HepG2 (cell line): ENCODE results near the gene HYAL2. TPM values are rescaled to one million over a fixed set of nuclear protein-coding genes. Genes with fewer than 3 reads are reported as not detected.
A peak's percentile ranks its signal among the peaks of the same experiment; 100 is the strongest.

ENCODE experiments used
- CBX1 ChIP-seq: IDR thresholded peaks from one replicate; pipeline ENCODE4 v1.6.1; 2016; ENCODE audit warnings: antibody characterized with exemption, low read depth
- CBX5 ChIP-seq: sonication (generic); formaldehyde crosslinking; IDR thresholded peaks from 2 replicates; pipeline ENCODE4 v1.4.0; 2020; ENCODE audit warnings: missing genetic modification reagents, borderline replicate concordance
- CCDC6 ChIP-seq: sonication (generic); formaldehyde crosslinking; IDR thresholded peaks from 2 replicates; pipeline ENCODE4 v1.8.1; 2022; ENCODE audit warnings: mild to moderate bottlenecking, missing genetic modification reagents, moderate library complexity
- CENPBD1 ChIP-seq: sonication (generic); formaldehyde crosslinking; IDR thresholded peaks from 2 replicates; pipeline ENCODE4 v1.8.0; 2022; ENCODE audit warnings: missing genetic modification reagents, low read depth, mild to moderate bottlenecking, borderline replicate concordance
- DDIT3 ChIP-seq: sonication (generic); formaldehyde crosslinking; IDR thresholded peaks from 2 replicates; pipeline ENCODE4 v1.4.0; 2020; ENCODE audit warnings: mild to moderate bottlenecking, missing genetic modification reagents
- DRAP1 ChIP-seq: IDR thresholded peaks from 2 replicates; pipeline ENCODE4 v1.6.1; 2016; ENCODE audit warnings: missing genetic modification reagents, missing compliant biosample characterization
- GLI4 ChIP-seq: sonication (generic); formaldehyde crosslinking; IDR thresholded peaks from 2 replicates; pipeline ENCODE4 v1.5.1; 2020; ENCODE audit warnings: missing genetic modification reagents, mild to moderate bottlenecking, moderate library complexity, borderline replicate concordance
- NFIC ChIP-seq: IDR thresholded peaks from 2 replicates; pipeline ENCODE4 v1.6.1; 2012; ENCODE audit warnings: mild to moderate bottlenecking, low read length, inconsistent platforms
- PBX2 ChIP-seq: IDR thresholded peaks from 2 replicates; pipeline ENCODE4 v1.6.1; 2016; ENCODE audit warnings: control low read depth
- PLRG1 ChIP-seq: fragments of 450-650 bp; conservative IDR thresholded peaks from 2 replicates; pipeline ENCODE4 v1.6.1; 2016
- RCOR2 ChIP-seq: IDR thresholded peaks from 2 replicates; pipeline ENCODE4 v1.6.1; 2016; ENCODE audit warnings: missing biosample characterization, missing genetic modification reagents
- REXO4 ChIP-seq: sonication (generic); formaldehyde crosslinking; IDR thresholded peaks from 2 replicates; pipeline ENCODE4 v1.8.0; 2022; ENCODE audit warnings: missing genetic modification reagents, mild to moderate bottlenecking, borderline replicate concordance
- SIN3A ChIP-seq: IDR thresholded peaks from 2 replicates; pipeline ENCODE4 v1.6.1; 2011; ENCODE audit warnings: low read depth, mild to moderate bottlenecking, control low read depth, low read length, borderline replicate concordance
- SNAPC2 ChIP-seq: sonication (generic); formaldehyde crosslinking; IDR thresholded peaks from 2 replicates; pipeline ENCODE4 v1.8.1; 2022; ENCODE audit warnings: mild to moderate bottlenecking, missing genetic modification reagents
- TEAD2 ChIP-seq: sonication (generic); formaldehyde crosslinking; IDR thresholded peaks from 2 replicates; pipeline ENCODE4 v1.9.0; 2021; ENCODE audit warnings: missing genetic modification reagents
- TFE3 ChIP-seq: IDR thresholded peaks from 2 replicates; pipeline ENCODE4 v1.6.1; 2016
- TRAFD1 ChIP-seq: sonication (generic); formaldehyde crosslinking; IDR thresholded peaks from 2 replicates; pipeline ENCODE4 v1.5.1; 2020; ENCODE audit warnings: missing genetic modification reagents, mild to moderate bottlenecking, borderline replicate concordance
- TRIM24 ChIP-seq: sonication (generic); formaldehyde crosslinking; IDR thresholded peaks from 2 replicates; pipeline ENCODE4 v1.8.0; 2022; ENCODE audit warnings: mild to moderate bottlenecking, missing genetic modification reagents
- ZNF20 ChIP-seq: sonication (generic); formaldehyde crosslinking; IDR thresholded peaks from 2 replicates; pipeline ENCODE4 v1.4.0; 2020; ENCODE audit warnings: mild to moderate bottlenecking, moderate library complexity, missing genetic modification reagents
- ZNF260 ChIP-seq: sonication (generic); formaldehyde crosslinking; IDR thresholded peaks from 2 replicates; pipeline ENCODE4 v1.4.0; 2020; ENCODE audit warnings: missing genetic modification reagents, low read depth, mild to moderate bottlenecking, borderline replicate concordance
- ZNF543 ChIP-seq: sonication (generic); formaldehyde crosslinking; IDR thresholded peaks from 2 replicates; pipeline ENCODE4 v1.4.0; 2020; ENCODE audit warnings: mild to moderate bottlenecking, missing genetic modification reagents
- ZNF644 ChIP-seq: IDR thresholded peaks from 2 replicates; pipeline ENCODE4 v1.6.1; 2016; ENCODE audit warnings: low read depth
- ZNF652 ChIP-seq: IDR thresholded peaks from 2 replicates; pipeline ENCODE4 v1.6.1; 2016; ENCODE audit warnings: low read depth, borderline replicate concordance
- ZNF850 ChIP-seq: sonication (generic); formaldehyde crosslinking; conservative IDR thresholded peaks from 2 replicates; pipeline ENCODE4 v1.9.0; 2021; ENCODE audit warnings: mild to moderate bottlenecking, missing genetic modification reagents
- ZSCAN20 ChIP-seq: sonication (generic); formaldehyde crosslinking; IDR thresholded peaks from 2 replicates; pipeline ENCODE4 v1.4.0; 2020; ENCODE audit warnings: missing genetic modification reagents, mild to moderate bottlenecking, borderline replicate concordance
- polyA plus RNA-seq, 8 experiments: library from polyadenylated mRNA; depleted of rRNA in 3 of 8; stranded (reverse) in 7 of 8; unstranded in 1 of 8; fragments of >200 nt; fragmentation: Illumina TruSeq in 4 of 8; extraction: Trizol in 4 of 8; gene quantifications; 2 replicates each; pipeline versions ENCODE4 v1.2.1 to v1.2.3, GENCODE V29; 2011 to 2016; ENCODE audit warnings: low read depth in 4 of 8, missing spikeins in 1 of 8, mixed read lengths in 1 of 8; ENCODE audit not compliant: insufficient read depth in 1 of 8
- total RNA-seq, 5 experiments: library from RNA; depleted of rRNA; stranded (reverse); fragments of >200 nt; fragmentation: Illumina TruSeq; extraction: Trizol; gene quantifications; 2 replicates each; pipeline ENCODE4 v1.2.3, GENCODE V29; 2016; ENCODE audit warnings: low read depth in 1 of 5

HYAL2 gene
- total and polyA plus RNA-seq, 2 of the 13 experiments (the other 11 are each of a cell fraction or from before 2014, with no cell fraction given) = 76.2 to 102 TPM

GRCh38 chr3:50350527-50351322, 28.2 kb upstream of the HYAL2 start, which contains the start of the genes CYB561D2 and NPRL2 (continued):
- TF ChIP-seq ZNF260 (CRISPR knock-in tag) (peak; percentile 74; the same call in 1 of the 2 replicates), ZSCAN20 (CRISPR knock-in tag) (no peak), SNAPC2 (CRISPR knock-in tag) (peak; percentile 84; the same call in 1 of the 2 replicates), REXO4 (peak; percentile 95; the same call in 1 of the 2 replicates), DRAP1 (CRISPR knock-in tag) (peak; percentile 82), DDIT3 (CRISPR knock-in tag) (0 out of 2 replicates have a peak, but pooled peaks have one; percentile 26), GLI4 (peak; percentile 21; the same call in 1 of the 2 replicates), ZNF652 (CRISPR knock-in tag) (0 out of 2 replicates have a peak, but pooled peaks have one; percentile 7), ZNF543 (CRISPR knock-in tag) (peak; percentile 90), TEAD2 (CRISPR knock-in tag) (peak; percentile 94; the same call in 1 of the 2 replicates), TRAFD1 (CRISPR knock-in tag) (no peak; the same call in 1 of the 2 replicates), PBX2 (CRISPR knock-in tag) (no peak), SIN3A (peak; percentile 60; the same call in 1 of the 2 replicates), NFIC (no peak), ZNF644 (CRISPR knock-in tag) (no peak), CCDC6 (no peak), PLRG1 (no peak), RCOR2 (CRISPR knock-in tag) (no peak), CBX1 (peak; percentile 82), CENPBD1 (CRISPR knock-in tag) (no peak), TRIM24 (no peak), TFE3 (CRISPR knock-in tag) (peak; percentile 82; the same call in 1 of the 2 replicates), ZNF850 (CRISPR knock-in tag) (peak; percentile 70; the same call in 1 of the 2 replicates), CBX5 (CRISPR knock-in tag) (0 out of 2 replicates have a peak, but pooled peaks have one; percentile 37), ZNF20 (CRISPR knock-in tag) (peak; percentile 65; the same call in 1 of the 2 replicates)
